Vagina (tissue), 2 donors: ENCODE measurements around the gene WTIP.

Experiments used
- POLR2A ChIP-seq, 2 donors: fragments of 450-650 bp; IDR thresholded peaks; one replicate each; pipeline ENCODE4 v1.6.1; 2017; ENCODE audit warnings: antibody characterized with exemption in 2 of 2, mild to moderate bottlenecking in 2 of 2, moderate library complexity in 2 of 2
- POLR2AphosphoS5 ChIP-seq, 2 donors: sonication (generic); formaldehyde crosslinking; IDR thresholded peaks; one replicate each; pipeline ENCODE4 v1.9.0; 2017; ENCODE audit warnings: antibody characterized with exemption in 2 of 2, mild to moderate bottlenecking in 2 of 2, low read depth in 1 of 2; ENCODE audit not compliant: insufficient read depth in 1 of 2
- TF ChIP-seq, protein P1 (sequence below), 3 experiments: fragments of 450-650 bp in 2 of 3; fragments of 200-600 bp in 1 of 3; sonication (generic) in 1 of 3; IDR thresholded peaks; one replicate each; pipeline ENCODE4 v1.5.1; 2017 to 2019; ENCODE audit warnings: antibody characterized with exemption in 3 of 3, mild to moderate bottlenecking in 2 of 3, moderate library complexity in 2 of 3

DNA sequence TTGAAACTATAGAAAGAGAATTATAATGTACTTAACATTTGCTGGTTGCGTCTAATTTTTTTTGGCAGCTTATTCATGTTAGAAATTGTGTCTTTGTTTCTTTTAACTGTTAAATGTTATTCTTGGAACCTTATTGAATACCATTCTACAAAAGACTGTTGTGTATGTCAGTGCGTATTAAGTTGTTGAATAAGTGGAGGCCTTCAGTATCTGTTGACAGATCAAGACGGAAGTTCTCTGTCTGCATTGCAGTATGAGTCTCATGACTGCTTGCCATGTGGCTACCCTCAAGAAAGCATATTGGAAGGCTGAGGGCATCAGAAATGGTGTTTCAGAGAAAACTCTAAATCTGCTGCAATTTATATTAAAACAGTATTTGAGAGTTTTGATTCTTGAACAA, 44.8 kb upstream of the WTIP start:
- TF ChIP-seq, protein P1, sequence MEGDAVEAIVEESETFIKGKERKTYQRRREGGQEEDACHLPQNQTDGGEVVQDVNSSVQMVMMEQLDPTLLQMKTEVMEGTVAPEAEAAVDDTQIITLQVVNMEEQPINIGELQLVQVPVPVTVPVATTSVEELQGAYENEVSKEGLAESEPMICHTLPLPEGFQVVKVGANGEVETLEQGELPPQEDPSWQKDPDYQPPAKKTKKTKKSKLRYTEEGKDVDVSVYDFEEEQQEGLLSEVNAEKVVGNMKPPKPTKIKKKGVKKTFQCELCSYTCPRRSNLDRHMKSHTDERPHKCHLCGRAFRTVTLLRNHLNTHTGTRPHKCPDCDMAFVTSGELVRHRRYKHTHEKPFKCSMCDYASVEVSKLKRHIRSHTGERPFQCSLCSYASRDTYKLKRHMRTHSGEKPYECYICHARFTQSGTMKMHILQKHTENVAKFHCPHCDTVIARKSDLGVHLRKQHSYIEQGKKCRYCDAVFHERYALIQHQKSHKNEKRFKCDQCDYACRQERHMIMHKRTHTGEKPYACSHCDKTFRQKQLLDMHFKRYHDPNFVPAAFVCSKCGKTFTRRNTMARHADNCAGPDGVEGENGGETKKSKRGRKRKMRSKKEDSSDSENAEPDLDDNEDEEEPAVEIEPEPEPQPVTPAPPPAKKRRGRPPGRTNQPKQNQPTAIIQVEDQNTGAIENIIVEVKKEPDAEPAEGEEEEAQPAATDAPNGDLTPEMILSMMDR (IDR thresholded peaks at IDR 0.05): no peak
- TF ChIP-seq POLR2A (IDR thresholded peaks at IDR 0.05) (no peak), POLR2AphosphoS5 (IDR thresholded peaks at IDR 0.05; ENCODE audit: insufficient read depth in 1 of 2, low read depth in 1 of 2) (no peak)
